ENCODE results near the gene CIAO3.

CIAO3 gene

DNA sequence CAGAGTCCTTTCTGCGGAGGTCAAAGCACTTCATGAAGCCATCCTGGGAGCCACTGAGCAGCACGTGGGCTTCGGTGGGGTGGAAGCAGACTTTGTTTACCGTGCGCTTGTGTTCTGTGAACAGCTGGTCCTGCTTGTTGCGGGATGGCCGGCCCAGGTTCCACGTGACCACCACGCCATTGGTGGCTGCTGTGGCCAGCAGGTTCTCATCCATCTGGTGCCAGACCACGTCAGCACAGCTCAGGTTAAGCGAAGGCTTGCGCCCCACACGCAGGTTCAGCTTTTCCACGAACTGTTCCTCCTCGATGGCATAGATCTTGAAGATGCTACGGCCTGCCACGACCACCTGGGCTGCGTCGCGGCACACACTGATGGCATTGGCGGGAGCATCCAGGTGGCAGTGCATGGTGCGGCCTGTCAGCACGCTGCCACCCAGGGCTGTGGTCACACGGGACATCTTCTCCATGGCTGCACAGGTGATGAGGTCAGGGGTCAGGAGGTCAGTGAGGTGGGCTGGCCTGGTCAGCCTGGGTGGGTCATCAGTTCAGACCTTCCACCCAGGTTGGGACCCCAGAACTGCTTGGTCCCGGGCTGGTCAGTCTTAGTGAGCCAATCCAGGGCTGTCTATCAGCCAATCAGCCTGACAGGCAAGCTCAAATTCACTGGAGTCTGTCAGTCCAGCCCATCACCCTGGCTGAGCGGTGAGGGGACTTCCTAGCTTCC, 51.5 kb downstream of the CIAO3 start:
- DNase-seq: no peak

DNA sequence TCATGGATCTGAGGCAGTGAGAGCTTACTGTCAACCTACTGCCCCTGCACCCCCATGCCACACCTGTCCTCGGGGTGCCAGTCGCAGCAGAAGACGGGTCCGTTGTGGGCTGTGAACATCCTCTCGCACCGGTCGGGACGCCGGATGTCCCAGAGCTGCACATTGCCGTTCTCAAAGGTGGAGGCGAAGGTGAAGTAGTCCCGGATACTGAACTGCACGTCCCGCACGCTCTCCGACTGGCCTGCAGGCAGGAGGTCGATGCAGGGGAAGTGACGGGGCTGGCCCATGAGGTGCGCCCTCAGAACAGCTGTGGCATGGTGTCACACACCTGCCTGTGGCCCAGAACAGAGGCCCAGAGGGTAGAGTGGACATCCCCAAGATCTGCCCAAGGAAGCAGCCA, 53.3 kb downstream of the CIAO3 start:
- DNase-seq: no peak

DNA sequence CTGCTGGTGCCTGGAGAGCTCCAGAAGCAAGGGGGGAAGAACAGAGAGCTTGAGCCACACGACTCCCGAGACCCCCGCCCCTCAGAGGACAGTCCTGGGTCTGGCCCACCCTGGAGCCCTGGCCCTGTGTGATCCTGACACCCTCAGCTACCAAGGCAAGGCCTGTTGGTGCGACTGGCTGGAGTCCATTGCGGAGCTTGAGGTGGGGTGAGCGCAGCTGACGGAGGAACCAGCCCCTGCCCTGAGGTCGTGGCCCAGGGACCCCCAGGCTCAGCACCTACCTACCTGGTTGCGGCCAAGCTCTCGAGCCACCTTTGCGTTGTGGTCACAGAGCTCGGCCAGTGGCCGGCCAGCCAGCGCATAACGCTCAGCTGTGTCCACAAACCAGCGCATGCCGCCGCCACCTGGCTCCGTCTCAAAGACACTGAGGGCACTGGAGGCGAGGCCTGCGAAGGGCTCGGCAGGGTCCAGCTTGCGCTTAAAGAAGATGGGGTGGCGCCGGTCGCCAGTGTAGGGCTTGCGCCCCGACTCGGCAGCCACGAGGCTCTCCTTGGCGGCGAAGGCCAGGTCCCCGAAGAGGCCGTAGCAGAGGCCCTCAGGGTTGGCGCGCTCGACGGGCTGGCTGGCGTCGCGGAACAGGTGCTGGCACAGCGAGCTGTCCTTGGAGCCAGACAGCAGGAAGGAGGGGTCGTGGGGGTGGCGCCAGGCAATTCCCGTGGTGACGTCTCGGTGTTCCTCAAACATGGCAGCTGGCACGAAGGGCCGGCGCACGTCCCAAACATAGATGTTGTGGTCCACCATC, 54.1 kb downstream of the CIAO3 start:
- DNase-seq: no peak

DNA sequence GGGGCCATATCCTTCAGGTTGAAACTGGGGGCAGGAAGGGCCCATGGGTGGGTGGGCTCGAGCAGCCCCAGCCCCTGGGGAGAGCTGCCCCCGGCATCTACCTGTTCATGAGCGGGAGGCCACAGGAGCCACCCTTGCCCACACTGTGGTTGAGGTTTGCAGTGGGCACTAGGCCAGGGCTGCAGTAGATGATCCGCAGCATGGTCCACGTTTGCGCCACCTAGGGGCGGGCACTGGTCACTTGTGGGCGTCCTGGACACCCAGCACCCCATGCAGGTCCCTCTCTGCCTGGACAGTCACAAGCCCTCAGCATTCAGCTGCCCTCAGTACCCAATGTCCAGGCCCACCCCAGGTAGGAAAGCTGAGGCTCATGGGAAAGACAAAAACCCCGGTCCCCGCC, 54.8 kb downstream of the CIAO3 start:
- DNase-seq: peak in 1 of 2 experiments; percentile 60

DNA sequence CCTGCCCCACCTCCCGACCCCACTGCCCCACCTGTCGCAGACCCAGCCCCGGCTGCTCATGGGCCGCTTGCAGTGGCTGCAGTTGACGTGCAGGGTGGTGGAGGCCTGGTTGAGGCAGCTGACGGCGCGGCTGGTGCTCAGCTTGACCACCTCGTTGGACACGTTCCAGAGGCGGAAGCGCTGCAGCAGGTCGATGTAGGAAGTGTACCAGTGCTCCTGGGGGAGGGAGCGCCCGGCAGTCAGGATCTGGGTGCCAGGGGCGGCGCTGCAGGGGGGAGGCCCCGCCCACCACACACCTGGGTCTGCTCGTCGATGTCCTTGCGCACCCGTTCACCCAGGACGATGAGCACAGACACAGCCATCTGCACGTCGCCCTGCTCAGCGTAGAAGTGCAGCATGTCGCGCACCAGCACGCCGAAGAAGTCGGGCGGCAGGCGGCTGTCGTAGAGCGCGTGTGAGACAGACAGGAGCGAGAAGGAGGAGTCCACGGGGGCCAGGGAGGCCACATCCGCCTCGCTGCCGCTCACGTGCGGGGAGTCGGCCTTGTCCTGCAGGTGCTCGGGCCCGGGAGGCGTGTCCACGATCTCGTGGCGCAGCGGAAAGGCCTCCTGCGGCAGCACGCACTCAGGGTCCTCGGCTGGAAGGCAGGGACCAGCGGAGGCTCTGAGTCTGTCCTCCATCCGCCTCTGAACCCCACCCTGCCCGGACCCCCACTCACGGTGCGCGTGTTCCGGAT, 55.7 kb downstream of the CIAO3 start:
- DNase-seq: no peak

DNA sequence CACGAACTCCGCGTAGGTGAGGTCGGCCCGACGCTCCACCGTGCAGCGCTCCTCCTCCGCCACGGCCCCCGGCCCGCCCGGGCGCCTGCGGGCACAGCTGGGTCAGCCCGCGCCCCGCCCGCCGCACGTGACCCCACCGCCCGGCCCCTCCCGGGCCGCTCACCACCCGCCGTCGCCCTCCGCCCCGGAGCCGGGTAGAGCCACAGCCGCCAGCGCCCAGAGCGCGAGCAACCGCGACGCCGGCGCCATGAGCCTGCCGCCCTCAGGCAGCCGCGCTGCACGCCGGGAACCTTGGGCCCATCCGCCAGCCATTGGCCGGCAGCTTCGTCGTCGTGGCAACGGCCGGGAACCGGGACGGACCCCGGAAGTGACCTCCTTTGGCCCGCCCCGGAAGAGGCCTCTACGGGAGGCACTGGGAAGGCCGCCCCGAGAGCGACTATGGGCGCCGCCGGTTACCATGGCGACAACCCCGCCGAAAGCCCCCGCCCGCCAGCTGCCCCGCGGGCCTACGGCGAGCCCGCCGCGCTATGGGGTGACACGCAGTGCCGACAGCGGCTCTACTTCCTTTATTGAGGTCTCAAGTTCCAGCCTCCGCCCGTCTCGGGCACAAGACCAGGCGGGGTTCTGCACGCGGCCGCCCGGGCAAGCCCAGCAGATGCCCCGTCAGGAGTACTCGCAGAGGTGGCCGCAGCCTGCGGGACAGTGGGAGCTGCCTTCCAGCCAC, 56.6 kb downstream of the CIAO3 start, which contains the start of gene JMJD8:
Gene JMJD8 (minus strand): TSS at position 264 of the 724 bp plus-strand sequence. CDS start 15 bp downstream, at position 249.
- peak; percentile 86 to 97 for DNase-seq

DNA sequence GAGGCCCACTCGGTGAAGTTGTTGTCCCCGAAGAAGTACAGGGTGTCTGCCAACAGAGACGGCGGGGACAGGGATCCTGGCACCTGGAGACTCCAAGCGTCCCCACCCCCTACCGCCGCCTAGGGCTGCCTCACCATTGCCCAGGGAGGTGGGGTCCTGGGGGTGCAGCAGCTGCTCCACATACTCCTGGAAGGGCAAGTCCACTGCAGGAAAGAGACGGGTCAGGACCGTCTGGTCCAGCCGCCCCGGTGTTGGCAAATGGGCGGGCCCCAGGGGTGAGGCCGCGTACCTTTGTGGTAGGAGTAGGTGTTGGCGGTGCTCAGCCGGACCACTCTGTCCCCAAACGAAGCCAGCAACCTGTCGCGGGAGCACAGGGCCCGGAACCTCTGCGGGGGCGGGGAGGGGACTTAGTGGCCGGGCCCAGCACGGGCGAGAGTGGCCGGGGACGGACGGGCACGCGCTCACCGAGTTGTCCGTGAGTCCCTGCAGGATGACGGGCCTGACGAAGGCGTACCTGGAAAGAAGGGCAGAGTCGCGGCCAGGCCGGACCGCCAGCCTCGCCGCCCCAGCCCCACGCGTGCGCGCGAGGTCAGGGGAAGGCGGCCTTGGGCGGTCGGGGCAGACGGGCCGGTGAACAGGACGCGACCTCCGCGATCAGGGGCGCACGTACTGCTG, 57.3 kb downstream of the CIAO3 start:
- no peak for DNase-seq

DNA sequence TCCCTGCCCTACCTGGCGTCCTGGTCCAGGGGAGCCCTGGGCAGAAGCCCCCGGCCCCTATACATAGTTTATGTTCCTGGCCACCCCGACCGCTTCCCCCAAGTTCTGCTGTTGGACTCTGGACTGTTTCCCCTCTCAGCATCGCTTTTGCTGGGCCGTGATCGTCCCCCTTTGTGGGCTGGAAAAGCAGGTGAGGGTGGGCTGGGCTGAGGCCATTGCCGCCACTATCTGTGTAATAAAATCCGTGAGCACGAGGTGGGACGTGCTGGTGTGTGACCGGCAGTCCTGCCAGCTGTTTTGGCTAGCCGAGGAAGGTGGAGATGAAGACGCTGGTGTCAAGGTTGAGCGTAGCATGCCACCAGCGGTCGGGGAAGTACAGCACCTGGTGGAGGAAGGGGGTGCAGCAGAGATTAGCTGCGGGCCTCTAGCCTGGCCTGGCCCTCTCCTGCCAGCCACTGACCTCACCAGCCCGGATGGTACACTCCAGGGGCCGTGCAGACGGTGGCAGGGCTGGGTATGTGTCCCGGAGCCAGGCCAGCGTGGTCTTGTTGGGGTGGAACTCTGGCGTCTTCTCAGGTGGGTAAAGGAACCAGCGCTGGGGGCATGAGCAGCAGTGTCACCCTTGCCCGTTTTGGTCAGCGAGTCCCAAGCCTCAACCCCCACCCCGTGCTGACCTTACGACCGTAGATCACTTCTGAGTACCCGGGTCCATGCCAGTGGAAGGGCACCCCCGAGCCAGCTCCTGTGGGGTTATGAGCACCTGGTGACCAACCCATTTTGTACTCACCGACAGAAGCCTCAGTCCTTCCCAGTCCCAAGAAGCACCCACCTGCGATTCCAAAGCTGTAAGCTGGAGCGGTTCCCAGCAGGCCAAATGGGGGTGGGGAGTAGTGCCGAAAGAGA, 58.1 kb downstream of the CIAO3 start:
- DNase-seq: no peak

DNA sequence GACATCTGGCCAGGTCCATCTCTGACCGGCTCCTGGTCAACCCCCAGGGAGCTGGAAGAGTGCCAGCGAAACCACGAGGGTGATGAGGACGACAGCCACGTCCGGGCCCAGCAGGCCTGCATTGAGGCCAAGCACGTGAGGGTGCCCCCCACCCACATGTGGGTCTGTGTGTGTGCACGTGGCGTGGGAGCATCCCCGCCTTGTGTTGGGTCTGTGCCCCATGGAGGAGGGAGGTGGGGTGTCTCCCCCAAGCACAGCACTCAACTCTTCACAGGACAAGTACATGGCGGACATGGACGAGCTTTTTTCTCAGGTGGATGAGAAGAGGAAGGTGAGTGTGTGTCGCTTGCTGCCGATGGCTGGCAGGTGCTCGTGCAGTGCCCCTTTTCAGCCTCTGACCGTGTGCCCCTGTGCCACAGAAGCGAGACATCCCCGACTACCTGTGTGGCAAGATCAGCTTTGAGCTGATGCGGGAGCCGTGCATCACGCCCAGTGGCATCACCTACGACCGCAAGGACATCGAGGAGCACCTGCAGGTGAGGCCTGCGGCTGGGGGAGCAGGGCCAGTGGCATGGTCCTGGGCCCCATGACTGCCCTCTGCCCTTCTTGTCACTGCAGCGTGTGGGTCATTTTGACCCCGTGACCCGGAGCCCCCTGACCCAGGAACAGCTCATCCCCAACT, 58.9 kb downstream of the CIAO3 start:
- no peak for DNase-seq

DNA sequence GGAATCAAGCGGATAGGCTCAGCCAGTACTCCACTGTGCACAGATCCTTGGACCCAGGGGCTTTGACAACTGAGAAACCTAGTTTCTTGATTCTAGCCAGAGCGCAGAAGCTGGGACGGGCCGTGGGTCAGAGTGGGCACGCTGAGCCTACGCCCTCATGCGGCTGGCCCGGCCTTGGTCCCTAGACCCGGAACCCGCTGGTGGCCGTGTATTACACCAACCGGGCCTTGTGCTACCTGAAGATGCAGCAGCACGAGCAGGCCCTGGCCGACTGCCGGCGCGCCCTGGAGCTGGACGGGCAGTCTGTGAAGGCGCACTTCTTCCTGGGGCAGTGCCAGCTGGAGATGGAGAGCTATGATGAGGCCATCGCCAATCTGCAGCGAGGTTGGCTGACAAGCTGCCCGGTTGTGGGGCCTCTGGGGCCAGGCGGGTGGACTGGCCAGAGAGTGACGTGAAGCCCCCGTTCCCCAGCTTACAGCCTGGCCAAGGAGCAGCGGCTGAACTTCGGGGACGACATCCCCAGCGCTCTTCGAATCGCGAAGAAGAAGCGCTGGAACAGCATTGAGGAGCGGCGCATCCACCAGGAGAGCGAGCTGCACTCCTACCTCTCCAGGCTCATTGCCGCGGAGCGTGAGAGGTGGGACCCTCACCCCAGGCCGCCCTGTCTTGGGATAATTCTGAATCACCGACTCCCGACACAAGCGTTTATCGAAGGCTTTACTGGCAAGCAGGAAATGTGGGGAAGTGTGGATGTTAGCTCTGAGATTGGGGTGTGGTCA, 59.6 kb downstream of the CIAO3 start:
- peak; percentile 21 to 48 for DNase-seq

DNA sequence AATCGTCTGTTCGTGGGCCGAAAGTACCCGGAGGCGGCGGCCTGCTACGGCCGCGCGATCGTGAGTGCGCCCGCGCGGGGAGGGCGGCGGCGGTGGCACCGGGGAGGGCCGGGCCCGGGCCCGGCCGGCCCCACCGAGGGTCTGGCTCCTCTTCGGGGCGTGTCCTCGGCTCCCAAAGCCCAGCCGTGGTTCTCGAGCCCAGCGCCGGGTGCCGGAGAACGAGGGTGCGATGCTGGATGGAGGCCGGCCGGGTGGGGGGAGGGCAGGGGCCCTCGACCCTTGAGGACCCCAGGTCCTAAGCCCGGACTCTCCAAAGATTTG, 60.2 kb downstream of the CIAO3 start:
- no peak for DNase-seq

DNA sequence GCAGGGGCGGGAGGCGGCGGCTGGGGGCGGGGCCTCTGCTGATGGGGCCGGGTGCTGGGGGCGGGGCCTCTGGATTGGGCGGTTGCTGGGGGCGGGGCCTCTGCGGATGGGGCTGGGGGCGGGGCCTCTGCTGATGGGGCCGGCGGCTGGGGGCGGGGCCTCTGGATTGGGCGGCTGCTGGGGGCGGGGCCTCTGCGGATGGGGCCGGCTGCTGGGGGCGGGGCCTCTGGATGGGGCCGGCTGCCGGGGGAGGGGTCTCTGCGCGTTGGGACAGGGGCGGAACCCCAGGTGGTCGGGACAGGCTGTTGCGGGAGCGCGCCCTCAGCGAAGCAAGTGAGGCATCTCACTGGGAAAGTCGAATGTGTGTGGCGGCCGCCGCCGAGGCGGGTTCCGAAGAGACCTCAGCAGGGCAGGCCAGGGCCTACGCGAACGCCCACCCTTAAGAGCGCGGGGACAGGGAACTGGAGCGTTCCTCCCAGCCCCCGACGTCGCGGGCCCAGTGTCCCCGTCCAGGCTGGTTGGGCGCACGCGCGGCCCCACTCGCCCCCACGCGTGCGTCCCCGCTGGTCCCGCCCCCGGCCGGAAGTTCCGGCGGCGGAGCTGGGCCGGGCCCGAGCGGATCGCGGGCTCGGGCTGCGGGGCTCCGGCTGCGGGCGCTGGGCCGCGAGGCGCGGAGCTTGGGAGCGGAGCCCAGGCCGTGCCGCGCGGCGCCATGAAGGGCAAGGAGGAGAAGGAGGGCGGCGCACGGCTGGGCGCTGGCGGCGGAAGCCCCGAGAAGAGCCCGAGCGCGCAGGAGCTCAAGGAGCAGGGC, 60.8 kb downstream of the CIAO3 start, which contains the start of gene STUB1:
Gene STUB1 (plus strand): TSS at position 597 of the 811 bp plus-strand sequence. CDS start 116 bp downstream, at position 713.
- DNase-seq: peak; percentile 89 to 93
